Measurements from ENCODE around the gene APOL2.

- TF ChIP-seq ESRRA (IDR thresholded peaks at IDR 0.05; ENCODE audit: low read length), result no peak
- no peak for TF ChIP-seq CTCF (IDR thresholded peaks at IDR 0.05 in 2 of 3, conservative IDR thresholded peaks at IDR 0.05 in 1 of 3; ENCODE audit: control insufficient read depth in 2 of 3, extremely low read depth in 1 of 3, insufficient read depth in 1 of 3, low read depth in 3 of 3, low read length in 3 of 3)
- TF ChIP-seq, protein P1, sequence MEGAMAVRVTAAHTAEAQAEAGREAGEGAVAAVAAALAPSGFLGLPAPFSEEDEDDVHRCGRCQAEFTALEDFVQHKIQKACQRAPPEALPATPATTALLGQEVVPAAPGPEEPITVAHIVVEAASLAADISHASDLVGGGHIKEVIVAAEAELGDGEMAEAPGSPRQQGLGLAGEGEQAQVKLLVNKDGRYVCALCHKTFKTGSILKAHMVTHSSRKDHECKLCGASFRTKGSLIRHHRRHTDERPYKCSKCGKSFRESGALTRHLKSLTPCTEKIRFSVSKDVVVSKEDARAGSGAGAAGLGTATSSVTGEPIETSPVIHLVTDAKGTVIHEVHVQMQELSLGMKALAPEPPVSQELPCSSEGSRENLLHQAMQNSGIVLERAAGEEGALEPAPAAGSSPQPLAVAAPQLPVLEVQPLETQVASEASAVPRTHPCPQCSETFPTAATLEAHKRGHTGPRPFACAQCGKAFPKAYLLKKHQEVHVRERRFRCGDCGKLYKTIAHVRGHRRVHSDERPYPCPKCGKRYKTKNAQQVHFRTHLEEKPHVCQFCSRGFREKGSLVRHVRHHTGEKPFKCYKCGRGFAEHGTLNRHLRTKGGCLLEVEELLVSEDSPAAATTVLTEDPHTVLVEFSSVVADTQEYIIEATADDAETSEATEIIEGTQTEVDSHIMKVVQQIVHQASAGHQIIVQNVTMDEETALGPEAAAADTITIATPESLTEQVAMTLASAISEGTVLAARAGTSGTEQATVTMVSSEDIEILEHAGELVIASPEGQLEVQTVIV (IDR thresholded peaks at IDR 0.05; ENCODE audit: borderline replicate concordance, partially characterized antibody), result no peak
- TF ChIP-seq USF2 (IDR thresholded peaks at IDR 0.05; ENCODE audit: borderline replicate concordance, low read depth, low read length), result no peak
- TF ChIP-seq EZH2 (IDR thresholded peaks at IDR 0.05; ENCODE audit: borderline replicate concordance, control insufficient read depth, low read depth, low read length), result no peak
- TF ChIP-seq SP1 (IDR thresholded peaks at IDR 0.05; ENCODE audit: low read depth, low read length), result no peak
- no peak for TF ChIP-seq ZNF217 (IDR thresholded peaks at IDR 0.05)
- TF ChIP-seq, protein P2, sequence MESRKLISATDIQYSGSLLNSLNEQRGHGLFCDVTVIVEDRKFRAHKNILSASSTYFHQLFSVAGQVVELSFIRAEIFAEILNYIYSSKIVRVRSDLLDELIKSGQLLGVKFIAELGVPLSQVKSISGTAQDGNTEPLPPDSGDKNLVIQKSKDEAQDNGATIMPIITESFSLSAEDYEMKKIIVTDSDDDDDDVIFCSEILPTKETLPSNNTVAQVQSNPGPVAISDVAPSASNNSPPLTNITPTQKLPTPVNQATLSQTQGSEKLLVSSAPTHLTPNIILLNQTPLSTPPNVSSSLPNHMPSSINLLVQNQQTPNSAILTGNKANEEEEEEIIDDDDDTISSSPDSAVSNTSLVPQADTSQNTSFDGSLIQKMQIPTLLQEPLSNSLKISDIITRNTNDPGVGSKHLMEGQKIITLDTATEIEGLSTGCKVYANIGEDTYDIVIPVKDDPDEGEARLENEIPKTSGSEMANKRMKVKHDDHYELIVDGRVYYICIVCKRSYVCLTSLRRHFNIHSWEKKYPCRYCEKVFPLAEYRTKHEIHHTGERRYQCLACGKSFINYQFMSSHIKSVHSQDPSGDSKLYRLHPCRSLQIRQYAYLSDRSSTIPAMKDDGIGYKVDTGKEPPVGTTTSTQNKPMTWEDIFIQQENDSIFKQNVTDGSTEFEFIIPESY (IDR thresholded peaks at IDR 0.05), result no peak
- TF ChIP-seq LARP7 (IDR thresholded peaks at IDR 0.05), result no peak
Measured at GRCh38 chr22:36208914-36209313, 30.4 kb downstream of the APOL2 start.
